ENCODE measurements around the gene LAMC1.

LAMC1 gene

DNA sequence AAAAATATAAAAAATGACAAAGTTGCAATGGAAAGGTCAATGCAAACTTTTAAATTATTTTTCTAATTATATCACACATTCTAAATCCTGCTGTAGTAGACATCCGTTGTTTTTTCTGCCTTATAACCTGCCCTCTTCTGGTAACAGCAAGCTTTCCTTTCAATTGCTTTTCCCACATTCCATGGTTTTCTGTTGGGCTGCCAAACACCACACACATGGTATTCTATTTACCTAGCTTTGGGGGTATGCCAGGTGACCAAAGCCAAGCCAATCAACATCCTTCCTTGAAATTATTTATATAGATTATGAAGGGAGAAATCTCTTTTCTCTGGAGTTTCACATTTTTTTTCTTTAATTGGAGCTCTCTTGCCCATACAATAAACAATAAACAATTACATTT lies 3.4 kb upstream of the LAMC1 start:
- H3K14ac ChIP-seq (ENCODE audit: low read length) = no peak overlapping the region
- H2BK120ac ChIP-seq (ENCODE audit: low read depth, low read length) = no peak overlapping the region
- no peaks in the 10 kb centered on the region for H3K79me1 ChIP-seq (ENCODE audit: low read depth, low read length)
- DNase-seq (ENCODE audit: low spot score) = no peak
- no peaks in the 10 kb centered on the region for H3K27me3 ChIP-seq (ENCODE audit: control insufficient read depth in 3 of 3, insufficient read depth in 3 of 3, low read depth in 1 of 3, low read length in 3 of 3)
- H2AFZ ChIP-seq (ENCODE audit: low read length) = no peak overlapping the region
- H3K36me3 ChIP-seq (replicated peaks in 1 of 2; ENCODE audit: control insufficient read depth in 2 of 2, insufficient read depth in 2 of 2, low read length in 2 of 2) = no peaks in the 10 kb centered on the region
- WGBS, 2 donors (ENCODE audit: extremely low coverage in 2 of 2, insufficient read length in 2 of 2, insufficient replicate concordance in 1 of 2) = no CpG with 5 or more reads among the region's 1 CpG
- H3K9ac ChIP-seq (ENCODE audit: low read depth, low read length, poor library complexity) = no peak overlapping the region
- H2BK15ac ChIP-seq (ENCODE audit: low read length) = no peak overlapping the region
- H3K4ac ChIP-seq (ENCODE audit: low read length) = no peak overlapping the region
- no peak overlapping the region for H3K4me2 ChIP-seq (ENCODE audit: insufficient read depth, low read length, poor library complexity, severe bottlenecking)
- no peak overlapping the region for H2BK5ac ChIP-seq (ENCODE audit: low read length)
- no peak overlapping the region for H2BK12ac ChIP-seq (ENCODE audit: low read length)
- no peaks in the 10 kb centered on the region for H3K9me3 ChIP-seq (replicated peaks in 1 of 2; ENCODE audit: control insufficient read depth in 2 of 2, insufficient read depth in 1 of 2, low read depth in 1 of 2, low read length in 2 of 2)
- H3K23ac ChIP-seq (ENCODE audit: low read depth, low read length, poor library complexity) = no peak overlapping the region
- no peak overlapping the region for H4K8ac ChIP-seq (ENCODE audit: low read depth, low read length)
- H3K4me1 ChIP-seq (ENCODE audit: control insufficient read depth in 2 of 2, insufficient read depth in 1 of 2, low read depth in 1 of 2, low read length in 2 of 2) = peaks cover 0 to 6% of the 10 kb centered on the region in 2 donors
- H3K27ac ChIP-seq (replicated peaks; ENCODE audit: low read length) = no peak overlapping the region
- no peak overlapping the region for H3K4me3 ChIP-seq (ENCODE audit: low read length in 2 of 2)
- no peak overlapping the region for H4K91ac ChIP-seq (ENCODE audit: low read depth, low read length, poor library complexity)
- H2AK5ac ChIP-seq (ENCODE audit: low read depth, low read length) = no peak overlapping the region
- no peak overlapping the region for H3K18ac ChIP-seq (ENCODE audit: low read length)

DNA sequence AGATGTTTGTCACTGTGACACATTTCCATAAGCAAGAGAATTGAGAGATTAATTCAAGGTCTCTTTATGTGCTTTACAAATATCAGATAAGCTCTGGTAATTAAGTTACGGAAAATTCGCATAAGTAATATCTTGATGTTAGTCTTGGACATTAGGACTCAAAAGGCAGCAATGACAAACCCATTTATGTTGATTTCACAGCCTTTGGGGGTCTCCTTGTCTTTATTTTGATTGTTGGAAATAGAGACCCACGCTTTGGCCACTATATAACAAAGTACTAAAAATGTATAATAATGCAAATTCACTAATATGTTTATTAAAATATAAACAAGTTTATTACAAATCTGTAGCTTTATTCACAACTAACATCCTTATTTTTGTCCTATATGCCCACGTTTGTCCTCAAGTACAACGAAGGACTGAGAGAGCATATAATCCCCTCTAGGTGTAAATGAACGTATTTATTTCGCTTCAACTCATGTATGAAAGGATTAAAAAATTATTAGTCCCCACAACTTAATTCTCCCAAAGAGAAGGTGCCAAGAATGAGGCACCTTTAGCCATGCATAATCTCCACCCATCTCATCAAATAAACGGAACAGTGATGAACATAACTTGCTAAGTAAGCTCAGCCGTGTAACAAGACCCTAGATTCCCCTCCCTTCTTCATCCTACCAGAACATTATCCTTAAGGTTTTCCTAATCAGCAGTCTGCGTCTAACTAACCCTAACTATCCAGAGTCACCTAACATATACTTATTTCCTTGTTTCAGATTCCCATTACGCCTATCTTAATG lies 1.6 kb upstream of the LAMC1 start:
- H3K4me1 ChIP-seq (ENCODE audit: control insufficient read depth in 2 of 2, insufficient read depth in 1 of 2, low read depth in 1 of 2, low read length in 2 of 2) = peaks cover 7 to 10% of the 10 kb centered on the region in 2 donors
- H2BK12ac ChIP-seq (ENCODE audit: low read length) = no peak overlapping the region
- peak overlapping the region; percentile 97 for H3K27ac ChIP-seq (replicated peaks; ENCODE audit: low read length)
- peak overlapping the region; percentile 75 for H3K4me2 ChIP-seq (ENCODE audit: insufficient read depth, low read length, poor library complexity, severe bottlenecking)
- H2BK120ac ChIP-seq (ENCODE audit: low read depth, low read length) = no peak overlapping the region
- no CpG with 5 or more reads among the region's 11 CpGs for WGBS, 2 donors (ENCODE audit: extremely low coverage in 2 of 2, insufficient read length in 2 of 2, insufficient replicate concordance in 1 of 2)
- no peak overlapping the region for H2BK5ac ChIP-seq (ENCODE audit: low read length)
- peak overlapping the region; percentile 94 for H2AFZ ChIP-seq (ENCODE audit: low read length)
- H2BK15ac ChIP-seq (ENCODE audit: low read length) = no peak overlapping the region
- H3K18ac ChIP-seq (ENCODE audit: low read length) = no peak overlapping the region
- no peak overlapping the region for H3K23ac ChIP-seq (ENCODE audit: low read depth, low read length, poor library complexity)
- no peaks in the 10 kb centered on the region for H3K9me3 ChIP-seq (replicated peaks in 1 of 2; ENCODE audit: control insufficient read depth in 2 of 2, insufficient read depth in 1 of 2, low read depth in 1 of 2, low read length in 2 of 2)
- peak; percentile 17 for DNase-seq (ENCODE audit: low spot score)
- no peaks in the 10 kb centered on the region for H3K27me3 ChIP-seq (ENCODE audit: control insufficient read depth in 3 of 3, insufficient read depth in 3 of 3, low read depth in 1 of 3, low read length in 3 of 3)
- no peak overlapping the region for H3K9ac ChIP-seq (ENCODE audit: low read depth, low read length, poor library complexity)
- no peak overlapping the region for H3K14ac ChIP-seq (ENCODE audit: low read length)
- peak overlapping the region in 1 of 2 donors; percentile 63 for H3K4me3 ChIP-seq (ENCODE audit: low read length in 2 of 2)
- H3K4ac ChIP-seq (ENCODE audit: low read length) = no peak overlapping the region
- no peak overlapping the region for H2AK5ac ChIP-seq (ENCODE audit: low read depth, low read length)
- H3K36me3 ChIP-seq (replicated peaks in 1 of 2; ENCODE audit: control insufficient read depth in 2 of 2, insufficient read depth in 2 of 2, low read length in 2 of 2) = no peaks in the 10 kb centered on the region
- no peak overlapping the region for H4K8ac ChIP-seq (ENCODE audit: low read depth, low read length)
- no peaks in the 10 kb centered on the region for H3K79me1 ChIP-seq (ENCODE audit: low read depth, low read length)
- H4K91ac ChIP-seq (ENCODE audit: low read depth, low read length, poor library complexity) = no peak overlapping the region

DNA sequence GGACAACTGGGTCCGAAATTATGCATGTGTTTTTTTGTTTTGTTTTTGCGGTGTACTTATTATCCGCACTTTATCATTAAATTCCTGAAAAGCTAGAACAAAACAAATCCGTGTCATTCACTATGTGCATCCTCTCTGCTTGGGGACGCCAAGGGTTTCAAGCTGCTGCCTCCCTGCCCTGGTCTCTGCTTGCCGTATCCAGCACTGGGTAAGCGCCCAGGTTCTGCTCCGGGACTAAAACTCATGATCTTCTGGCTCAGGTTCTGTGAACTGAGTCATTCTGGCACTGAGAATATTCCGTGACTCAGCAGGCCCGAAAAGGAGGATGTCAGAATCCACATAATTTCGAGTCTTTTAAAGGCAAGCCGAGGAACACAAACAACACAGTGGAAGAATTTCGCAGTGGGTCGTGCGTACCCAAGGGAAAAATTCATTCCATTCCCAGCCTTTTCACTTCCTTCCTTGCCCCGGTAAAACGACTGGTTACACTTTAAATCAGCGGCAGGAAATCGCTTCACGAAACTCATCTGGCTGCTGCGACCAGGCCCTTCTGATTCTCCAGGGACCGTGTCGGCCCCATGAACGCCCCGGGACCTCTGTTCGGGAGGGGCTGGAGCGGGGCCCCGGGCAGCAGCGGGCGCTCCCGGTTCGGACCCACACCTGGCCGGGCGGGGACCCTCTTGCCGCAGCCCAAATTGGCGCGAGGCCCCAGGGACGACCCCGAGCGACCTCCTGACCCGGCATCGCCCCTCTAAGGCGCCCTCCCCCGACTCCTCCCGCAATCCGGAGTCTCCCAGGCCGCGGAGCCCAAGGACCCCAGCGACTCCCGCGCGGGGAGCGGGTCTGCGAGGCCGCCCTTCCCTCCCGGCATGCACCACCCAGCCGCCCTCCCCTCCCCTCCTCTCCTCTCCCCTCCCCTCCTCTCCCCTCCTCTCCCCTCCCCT lies 746 bp upstream of the LAMC1 start:
- Histone ChIP-seq H2BK15ac (ENCODE audit: low read length) (peak overlapping the region; percentile 92), H3K23ac (ENCODE audit: low read depth, low read length, poor library complexity) (peak overlapping the region; percentile 96), H3K27me3 (ENCODE audit: control insufficient read depth in 3 of 3, insufficient read depth in 3 of 3, low read depth in 1 of 3, low read length in 3 of 3) (no peaks in the 10 kb centered on the region), H3K9me3 (replicated peaks in 1 of 2; ENCODE audit: control insufficient read depth in 2 of 2, insufficient read depth in 1 of 2, low read depth in 1 of 2, low read length in 2 of 2) (no peaks in the 10 kb centered on the region), H3K4ac (ENCODE audit: low read length) (no peak overlapping the region), H3K4me3 (ENCODE audit: low read length in 2 of 2) (peak overlapping the region; percentile 63 to 86), H3K18ac (ENCODE audit: low read length) (peak overlapping the region; percentile 99), H2AK5ac (ENCODE audit: low read depth, low read length) (peak overlapping the region; percentile 63), H4K8ac (ENCODE audit: low read depth, low read length) (no peak overlapping the region), H2BK12ac (ENCODE audit: low read length) (no peak overlapping the region), H4K91ac (ENCODE audit: low read depth, low read length, poor library complexity) (no peak overlapping the region), H3K4me2 (ENCODE audit: insufficient read depth, low read length, poor library complexity, severe bottlenecking) (peak overlapping the region; percentile 75), H3K79me1 (ENCODE audit: low read depth, low read length) (no peaks in the 10 kb centered on the region), H2AFZ (ENCODE audit: low read length) (peak overlapping the region; percentile 94), H3K4me1 (ENCODE audit: control insufficient read depth in 2 of 2, insufficient read depth in 1 of 2, low read depth in 1 of 2, low read length in 2 of 2) (peaks cover 7 to 18% of the 10 kb centered on the region in 2 donors), H3K14ac (ENCODE audit: low read length) (no peak overlapping the region), H3K9ac (ENCODE audit: low read depth, low read length, poor library complexity) (peak overlapping the region; percentile 89), H3K36me3 (replicated peaks in 1 of 2; ENCODE audit: control insufficient read depth in 2 of 2, insufficient read depth in 2 of 2, low read length in 2 of 2) (peaks cover 0 to 2% of the 10 kb centered on the region in 2 donors), H3K27ac (replicated peaks; ENCODE audit: low read length) (peak overlapping the region; percentile 97), H2BK120ac (ENCODE audit: low read depth, low read length) (peak overlapping the region; percentile 72), H2BK5ac (ENCODE audit: low read length) (peak overlapping the region; percentile 96)
- no CpG with 5 or more reads among the region's 57 CpGs for WGBS, 2 donors (ENCODE audit: extremely low coverage in 2 of 2, insufficient read length in 2 of 2, insufficient replicate concordance in 1 of 2)
- DNase-seq (ENCODE audit: low spot score) = peak; percentile 77

Data from neuronal stem cell (in vitro differentiated cells).